Astrocyte (in vitro differentiated cells and primary cell): Measurements from ENCODE around the gene CHKA.

ENCODE experiments used
- EZH2 ChIP-seq: IDR thresholded peaks from 2 replicates; pipeline ENCODE4 v1.6.1; 2012; ENCODE audit warnings: mild to moderate bottlenecking, low read length, inconsistent platforms; ENCODE audit not compliant: insufficient read depth
- TF ChIP-seq, protein P1 (sequence below): IDR thresholded peaks from 2 replicates; pipeline ENCODE4 v1.5.1; 2011; ENCODE audit warnings: low read depth, mild to moderate bottlenecking, inconsistent platforms, low read length, moderate library complexity; ENCODE audit not compliant: insufficient read depth

DNA sequence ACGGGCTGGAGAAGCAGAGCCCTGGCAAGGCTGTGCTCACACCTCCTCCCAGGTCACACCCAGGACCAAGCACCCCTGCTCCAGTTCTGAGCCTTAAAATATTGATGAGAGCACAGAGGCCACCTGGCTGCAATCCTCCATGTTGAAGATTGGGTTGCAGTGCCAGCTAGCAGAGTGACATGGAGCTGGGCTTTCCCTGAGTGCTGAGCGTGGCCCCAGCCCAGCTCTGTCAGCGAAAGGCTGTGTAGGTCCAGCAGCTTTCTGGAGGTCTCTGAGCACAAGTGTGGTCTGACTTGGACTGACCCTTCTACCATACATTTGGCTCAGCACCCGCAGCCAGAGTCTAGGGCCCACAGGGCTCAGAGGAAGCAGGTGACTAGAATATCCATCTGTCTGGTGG is 4.0 kb upstream of the CHKA start:
- TF ChIP-seq, protein P1, sequence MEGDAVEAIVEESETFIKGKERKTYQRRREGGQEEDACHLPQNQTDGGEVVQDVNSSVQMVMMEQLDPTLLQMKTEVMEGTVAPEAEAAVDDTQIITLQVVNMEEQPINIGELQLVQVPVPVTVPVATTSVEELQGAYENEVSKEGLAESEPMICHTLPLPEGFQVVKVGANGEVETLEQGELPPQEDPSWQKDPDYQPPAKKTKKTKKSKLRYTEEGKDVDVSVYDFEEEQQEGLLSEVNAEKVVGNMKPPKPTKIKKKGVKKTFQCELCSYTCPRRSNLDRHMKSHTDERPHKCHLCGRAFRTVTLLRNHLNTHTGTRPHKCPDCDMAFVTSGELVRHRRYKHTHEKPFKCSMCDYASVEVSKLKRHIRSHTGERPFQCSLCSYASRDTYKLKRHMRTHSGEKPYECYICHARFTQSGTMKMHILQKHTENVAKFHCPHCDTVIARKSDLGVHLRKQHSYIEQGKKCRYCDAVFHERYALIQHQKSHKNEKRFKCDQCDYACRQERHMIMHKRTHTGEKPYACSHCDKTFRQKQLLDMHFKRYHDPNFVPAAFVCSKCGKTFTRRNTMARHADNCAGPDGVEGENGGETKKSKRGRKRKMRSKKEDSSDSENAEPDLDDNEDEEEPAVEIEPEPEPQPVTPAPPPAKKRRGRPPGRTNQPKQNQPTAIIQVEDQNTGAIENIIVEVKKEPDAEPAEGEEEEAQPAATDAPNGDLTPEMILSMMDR: no peak
- TF ChIP-seq EZH2: no peak
